Mesendoderm (in vitro differentiated cells): ENCODE measurements around the gene BASP1.

Experiments used
- DNase-seq: peaks from one replicate; pipeline ENCODE4 v3.0.0; 2013
- H2AK5ac ChIP-seq: 2 replicates; pipeline ENCODE4 v1.6.1; 2013; ENCODE audit warnings: low read length, inconsistent platforms
- H2BK120ac ChIP-seq: 2 replicates; pipeline ENCODE4 v1.6.1; 2013; ENCODE audit warnings: low read depth, mild to moderate bottlenecking, low read length, moderate library complexity, mixed read lengths
- H2BK15ac ChIP-seq: replicated peaks from 2 replicates; pipeline ENCODE4 v1.6.1; 2013; ENCODE audit warnings: low read depth, mild to moderate bottlenecking, moderate library complexity
- H2BK5ac ChIP-seq: 2 replicates; pipeline ENCODE4 v1.6.1; 2013; ENCODE audit warnings: low read length, inconsistent platforms
- H3K18ac ChIP-seq: 2 replicates; pipeline ENCODE4 v1.6.1; 2013; ENCODE audit warnings: mild to moderate bottlenecking, low read length, mixed read lengths
- H3K23ac ChIP-seq: one replicate; pipeline ENCODE4 v1.6.1; 2013; ENCODE audit warnings: low read length
- H3K27ac ChIP-seq: 2 replicates; pipeline ENCODE4 v1.5.1; 2013; ENCODE audit warnings: low read depth, mild to moderate bottlenecking, inconsistent platforms, low read length, moderate library complexity
- H3K27me3 ChIP-seq: 2 replicates; pipeline ENCODE4 v1.6.1; 2013; ENCODE audit warnings: low read length, control low read depth, mild to moderate bottlenecking, inconsistent platforms; ENCODE audit not compliant: insufficient read depth, poor library complexity
- H3K36me3 ChIP-seq: 2 replicates; pipeline ENCODE4 v1.6.1; 2013; ENCODE audit warnings: low read length, inconsistent platforms; ENCODE audit not compliant: control insufficient read depth, insufficient read depth
- H3K4ac ChIP-seq: one replicate; pipeline ENCODE4 v1.6.1; 2013; ENCODE audit warnings: low read depth, mild to moderate bottlenecking, low read length, moderate library complexity
- H3K4me1 ChIP-seq: 2 replicates; pipeline ENCODE4 v1.6.1; 2013; ENCODE audit warnings: low read depth, low read length, inconsistent platforms; ENCODE audit not compliant: control insufficient read depth
- H3K4me2 ChIP-seq: 2 replicates; pipeline ENCODE4 v1.6.1; 2013; ENCODE audit warnings: low read length
- H3K4me3 ChIP-seq: 2 replicates; pipeline ENCODE4 v1.5.1; 2013; ENCODE audit warnings: mild to moderate bottlenecking, low read length
- H3K56ac ChIP-seq: one replicate; pipeline ENCODE4 v1.6.1; 2013; ENCODE audit warnings: low read length
- H3K79me1 ChIP-seq: 2 replicates; pipeline ENCODE4 v1.6.1; 2013; ENCODE audit warnings: low read length, inconsistent platforms
- H3K79me2 ChIP-seq: 2 replicates; pipeline ENCODE4 v1.6.1; 2013; ENCODE audit warnings: mild to moderate bottlenecking, low read length; ENCODE audit not compliant: control insufficient read depth, insufficient read depth
- H3K9ac ChIP-seq: 2 replicates; pipeline ENCODE4 v1.6.1; 2013; ENCODE audit warnings: low read length, inconsistent platforms
- H4K5ac ChIP-seq: one replicate; pipeline ENCODE4 v1.6.1; 2013; ENCODE audit warnings: low read length
- H4K8ac ChIP-seq: one replicate; pipeline ENCODE4 v1.6.1; 2013; ENCODE audit warnings: low read depth, mild to moderate bottlenecking, control low read depth, low read length, moderate library complexity
- WGBS: extraction: QIAGEN DNeasy Blood & Tissue Kit; methylation state at CpG from one replicate; pipeline ENCODE4 v1.1.7; 2013; ENCODE audit warnings: low lambda C conversion rate, missing lambda C conversion rate; ENCODE audit not compliant: insufficient coverage; ENCODE audit errors: extremely low coverage; 5-methylcytosine and 5-hydroxymethylcytosine counted together

Gene BASP1

GRCh38 chr5:17184588-17184987, 32.8 kb upstream of the BASP1 start:
- no peak for DNase-seq
- no peak overlapping the region for H2BK120ac ChIP-seq
- H3K56ac ChIP-seq, result no peak overlapping the region
- no peak overlapping the region for H3K27ac ChIP-seq
- no peak overlapping the region for H3K4ac ChIP-seq
- H3K9ac ChIP-seq, result no peak overlapping the region
- H3K79me2 ChIP-seq, result no peaks in the 10 kb centered on the region
- H3K79me1 ChIP-seq, result no peaks in the 10 kb centered on the region
- H2BK5ac ChIP-seq, result no peak overlapping the region
- no peak overlapping the region for H3K18ac ChIP-seq
- no peak overlapping the region for H4K8ac ChIP-seq
- H3K36me3 ChIP-seq, result no peaks in the 10 kb centered on the region
- no peaks in the 10 kb centered on the region for H3K27me3 ChIP-seq
- no peak overlapping the region for H3K4me2 ChIP-seq
- no CpG with 5 or more reads among the region's 1 CpG for WGBS
- H2AK5ac ChIP-seq, result no peak overlapping the region
- no peak overlapping the region for H2BK15ac ChIP-seq
- H4K5ac ChIP-seq, result no peak overlapping the region
- H3K4me3 ChIP-seq, result no peak overlapping the region
- H3K23ac ChIP-seq, result no peak overlapping the region
- H3K4me1 ChIP-seq, result peaks cover 9% of the 10 kb centered on the region

GRCh38 chr5:17185349-17185748, 32.1 kb upstream of the BASP1 start:
- Histone ChIP-seq H3K79me2 (no peaks in the 10 kb centered on the region), H3K9ac (no peak overlapping the region), H3K27me3 (no peaks in the 10 kb centered on the region), H3K4me2 (no peak overlapping the region), H4K5ac (no peak overlapping the region), H3K23ac (no peak overlapping the region), H3K36me3 (no peaks in the 10 kb centered on the region), H2BK15ac (no peak overlapping the region), H3K79me1 (no peaks in the 10 kb centered on the region), H2BK120ac (no peak overlapping the region), H4K8ac (no peak overlapping the region), H3K56ac (no peak overlapping the region), H2BK5ac (no peak overlapping the region), H3K4me3 (no peak overlapping the region), H2AK5ac (no peak overlapping the region), H3K27ac (no peak overlapping the region), H3K4me1 (peaks cover 12% of the 10 kb centered on the region), H3K18ac (no peak overlapping the region), H3K4ac (peak overlapping the region; percentile 63)
- no peak for DNase-seq
- WGBS, result no CpG with 5 or more reads among the region's 3 CpGs

GRCh38 chr5:17185773-17186172, 31.7 kb upstream of the BASP1 start:
- Histone ChIP-seq H2AK5ac (no peak overlapping the region), H4K8ac (no peak overlapping the region), H3K27ac (no peak overlapping the region), H2BK120ac (no peak overlapping the region), H3K79me2 (no peaks in the 10 kb centered on the region), H3K79me1 (no peaks in the 10 kb centered on the region), H3K4ac (peak overlapping the region; percentile 78), H2BK5ac (no peak overlapping the region), H3K4me2 (no peak overlapping the region), H3K23ac (no peak overlapping the region), H3K56ac (no peak overlapping the region), H3K36me3 (no peaks in the 10 kb centered on the region), H3K27me3 (no peaks in the 10 kb centered on the region), H3K4me3 (no peak overlapping the region), H4K5ac (no peak overlapping the region), H3K9ac (no peak overlapping the region), H2BK15ac (no peak overlapping the region), H3K18ac (no peak overlapping the region), H3K4me1 (peaks cover 12% of the 10 kb centered on the region)
- no CpG with 5 or more reads among the region's 3 CpGs for WGBS
- DNase-seq, result no peak

- Histone ChIP-seq H3K4me3 (no peak overlapping the region), H3K36me3 (no peaks in the 10 kb centered on the region), H3K4me2 (no peak overlapping the region), H3K4ac (peak overlapping the region; percentile 78), H3K18ac (no peak overlapping the region), H4K5ac (no peak overlapping the region), H2AK5ac (no peak overlapping the region), H2BK15ac (no peak overlapping the region), H3K23ac (no peak overlapping the region), H3K27me3 (no peaks in the 10 kb centered on the region), H3K4me1 (peaks cover 8% of the 10 kb centered on the region), H2BK120ac (no peak overlapping the region), H3K79me2 (no peaks in the 10 kb centered on the region), H3K56ac (no peak overlapping the region), H4K8ac (no peak overlapping the region), H3K79me1 (no peaks in the 10 kb centered on the region), H3K27ac (no peak overlapping the region), H2BK5ac (no peak overlapping the region), H3K9ac (no peak overlapping the region)
- WGBS, result no CpG with 5 or more reads among the region's 4 CpGs
- no peak for DNase-seq
Observed at GRCh38 chr5:17186256-17186655, 31.2 kb upstream of the BASP1 start.

DNA sequence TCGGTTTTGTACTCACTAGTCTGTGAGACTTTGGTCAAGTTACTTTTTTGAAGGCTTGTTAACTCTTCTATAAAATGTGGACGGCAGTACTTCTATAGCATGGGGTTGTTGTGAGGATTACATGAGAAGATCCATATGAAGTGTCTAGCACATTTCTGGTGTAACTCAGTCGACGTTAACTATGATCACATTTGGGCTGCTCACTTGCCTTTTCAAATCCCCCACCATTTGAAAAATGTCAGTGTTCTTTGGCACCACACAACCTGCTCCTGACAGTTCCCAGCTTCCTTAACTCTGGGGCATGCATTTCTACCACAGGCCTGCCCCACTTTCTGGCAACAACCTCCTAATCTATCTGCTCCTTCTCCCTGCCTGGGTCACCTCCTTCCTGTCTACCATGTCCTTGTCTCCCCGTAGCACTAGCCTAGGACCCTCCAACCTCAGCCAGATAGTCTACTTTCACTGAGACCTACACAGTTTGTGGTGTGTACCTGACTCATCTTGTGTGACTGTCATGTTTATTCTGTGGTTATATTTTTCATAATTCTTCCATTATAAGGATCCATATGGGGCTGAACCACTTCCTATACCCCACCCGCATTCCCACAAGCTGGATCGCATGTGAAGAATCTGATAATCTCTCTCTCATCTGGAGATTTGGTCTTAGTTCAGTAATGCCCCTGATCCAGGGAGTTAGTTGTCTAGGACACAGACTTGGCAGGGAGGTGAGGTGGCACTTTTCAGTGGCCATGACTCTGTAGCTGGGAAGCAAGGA, 30.2 kb upstream of the BASP1 start:
- Histone ChIP-seq H3K9ac (no peak overlapping the region), H3K27ac (no peak overlapping the region), H2AK5ac (no peak overlapping the region), H3K4me1 (peaks cover 4% of the 10 kb centered on the region), H4K8ac (no peak overlapping the region), H3K4ac (no peak overlapping the region), H3K36me3 (no peaks in the 10 kb centered on the region), H3K79me1 (no peaks in the 10 kb centered on the region), H3K27me3 (no peaks in the 10 kb centered on the region), H3K4me3 (no peak overlapping the region), H2BK15ac (no peak overlapping the region), H4K5ac (no peak overlapping the region), H3K18ac (no peak overlapping the region), H3K4me2 (no peak overlapping the region), H3K79me2 (no peaks in the 10 kb centered on the region), H2BK120ac (no peak overlapping the region), H3K23ac (no peak overlapping the region), H3K56ac (no peak overlapping the region), H2BK5ac (no peak overlapping the region)
- no CpG with 5 or more reads among the region's 7 CpGs for WGBS
- no peak for DNase-seq

DNA sequence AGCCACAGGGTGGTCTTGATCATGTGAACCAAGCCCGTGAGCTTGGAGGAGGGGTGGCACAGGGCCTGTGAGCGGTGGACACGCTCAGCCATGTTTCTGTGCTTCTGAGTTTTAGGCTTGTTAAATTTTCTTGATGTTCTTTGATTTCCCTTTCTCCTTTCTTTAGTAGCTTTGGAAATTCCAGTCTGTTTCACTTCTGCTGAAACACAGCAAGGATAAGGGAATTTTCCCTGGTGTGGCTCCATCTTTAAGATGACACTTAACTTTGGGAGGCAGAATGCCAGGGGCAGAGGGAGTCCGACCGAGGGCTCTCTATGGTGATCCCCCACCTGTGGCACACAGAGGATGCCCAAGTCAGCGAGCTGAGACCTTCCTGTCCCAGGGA, 29.7 kb upstream of the BASP1 start:
- no CpG with 5 or more reads among the region's 6 CpGs for WGBS
- Histone ChIP-seq H2AK5ac (no peak overlapping the region), H3K36me3 (no peaks in the 10 kb centered on the region), H2BK120ac (no peak overlapping the region), H3K27me3 (no peaks in the 10 kb centered on the region), H3K79me1 (no peaks in the 10 kb centered on the region), H2BK15ac (no peak overlapping the region), H3K9ac (no peak overlapping the region), H3K4me1 (peaks cover 4% of the 10 kb centered on the region), H3K27ac (no peak overlapping the region), H3K4ac (no peak overlapping the region), H3K56ac (no peak overlapping the region), H4K8ac (no peak overlapping the region), H2BK5ac (no peak overlapping the region), H3K79me2 (no peaks in the 10 kb centered on the region), H3K4me2 (no peak overlapping the region), H4K5ac (no peak overlapping the region), H3K18ac (no peak overlapping the region), H3K4me3 (no peak overlapping the region), H3K23ac (no peak overlapping the region)
- DNase-seq, result no peak
